Measurements from ENCODE around the gene DDX24.

Gene DDX24

GRCh38 chr14:94048691-94049624 is 32.0 kb downstream of the DDX24 start:
- no peak for DNase-seq (ENCODE audit: low spot score)

- no peak for DNase-seq (ENCODE audit: low spot score)
Measured at GRCh38 chr14:94047581-94047980, 33.4 kb downstream of the DDX24 start.

- no peak for DNase-seq (ENCODE audit: low spot score)
Measured at GRCh38 chr14:94046696-94047250, 34.2 kb downstream of the DDX24 start.

GRCh38 chr14:94045563-94046345 is 35.2 kb downstream of the DDX24 start:
- DNase-seq (ENCODE audit: low spot score): no peak

- DNase-seq (ENCODE audit: low spot score): no peak
Measured at GRCh38 chr14:94045101-94045500, 35.9 kb downstream of the DDX24 start.

GRCh38 chr14:94044476-94045091 is 36.4 kb downstream of the DDX24 start:
- no peak for DNase-seq (ENCODE audit: low spot score)

- DNase-seq (ENCODE audit: low spot score): no peak
Measured at GRCh38 chr14:94043756-94044475, 37.1 kb downstream of the DDX24 start.

- DNase-seq (ENCODE audit: low spot score): no peak
Measured at GRCh38 chr14:94043111-94043755, 37.8 kb downstream of the DDX24 start.

GRCh38 chr14:94042433-94043091 is 38.4 kb downstream of the DDX24 start:
- DNase-seq (ENCODE audit: low spot score): no peak

- no peak for DNase-seq (ENCODE audit: low spot score)
Measured at GRCh38 chr14:94041551-94042346, 39.3 kb downstream of the DDX24 start.

GRCh38 chr14:94040796-94041195 is 40.2 kb downstream of the DDX24 start:
- no peak for DNase-seq (ENCODE audit: low spot score)

- no peak for DNase-seq (ENCODE audit: low spot score)
Measured at GRCh38 chr14:94040247-94040646, 40.8 kb downstream of the DDX24 start.

GRCh38 chr14:94038921-94039629 is 41.9 kb downstream of the DDX24 start:
- DNase-seq (ENCODE audit: low spot score): no peak

- DNase-seq (ENCODE audit: low spot score): no peak
Measured at GRCh38 chr14:94038510-94038909, 42.5 kb downstream of the DDX24 start.

GRCh38 chr14:94037954-94038353 is 43.0 kb downstream of the DDX24 start:
- no peak for DNase-seq (ENCODE audit: low spot score)

- DNase-seq (ENCODE audit: low spot score): peak; percentile 93
Measured at GRCh38 chr14:94036313-94037167, 44.5 kb downstream of the DDX24 start.

GRCh38 chr14:94034886-94035285 is 46.1 kb downstream of the DDX24 start:
- DNase-seq (ENCODE audit: low spot score): no peak

- DNase-seq (ENCODE audit: low spot score): no peak
Measured at GRCh38 chr14:94031883-94032279, 49.1 kb downstream of the DDX24 start.

All from NAMALWA (cell line).